Esophagus squamous epithelium (tissue), 4 donors: Measurements from ENCODE around the gene TMEM63A.

Experiments used
- CTCF ChIP-seq, 6 experiments: fragments of 450-650 bp in 4 of 6; fragments of 200-600 bp in 2 of 6; sonication (generic) in 2 of 6; IDR thresholded peaks; one replicate each; pipeline ENCODE4 v1.5.1; 2016 to 2019; ENCODE audit warnings: antibody characterized with exemption in 6 of 6, mild to moderate bottlenecking in 4 of 6, moderate library complexity in 4 of 6
- POLR2A ChIP-seq, 4 donors: fragments of 450-650 bp; IDR thresholded peaks; one replicate each; pipeline ENCODE4 v1.6.1; 2017; ENCODE audit warnings: antibody characterized with exemption in 4 of 4, mild to moderate bottlenecking in 4 of 4, moderate library complexity in 3 of 4

GRCh38 chr1:225850370-225850769 is 31.8 kb downstream of the TMEM63A start:
- TF ChIP-seq POLR2A (IDR thresholded peaks at IDR 0.05) (no peak), CTCF (IDR thresholded peaks at IDR 0.05) (no peak)
